K562 (cell line): Measurements from ENCODE around the gene TMIGD1. TPM values are rescaled to one million over a fixed set of nuclear protein-coding genes. Genes with fewer than 3 reads are reported as not detected.

Experiments used
- ATAC-seq: fragments of 200-7000 bp; cut with Tn5 transposase; 3 replicates; pipeline ENCODE4 v1.9.1; 2020; ENCODE audit warnings: moderate library complexity
- BruUV-seq: library from RNA; stranded (reverse); fragments of 400-500 nt; replicated peaks from 2 replicates; lab custom pipeline; 2021; lab: Mats Ljungman, UMichigan
- CTCF ChIA-PET: fragments of 300-600 bp; formaldehyde crosslinking; extraction: SDS; loops from one replicate; lab custom pipeline; 2021; ENCODE audit warnings: low intra/inter-chr PET ratio; lab: Yijun Ruan, JAX
- POLR2A ChIA-PET: fragments of 300-600, 350-650 bp; sonication (Branson Sonifier 250); formaldehyde crosslinking; extraction: SDS; loops from one replicate; lab custom pipeline; 2021; ENCODE audit warnings: antibody characterized with exemption, inconsistent platforms; lab: Yijun Ruan, JAX
- DNase-seq, 4 experiments: peaks; one replicate each; pipeline versions ENCODE4 v3.0.0 to v3.0.0-alpha.2; 2011 to 2018; ENCODE audit warnings: low spot score in 3 of 4, mixed read lengths in 3 of 4; ENCODE audit errors: extremely low read depth in 1 of 4
- FAIRE-seq: peaks from 2 replicates; lab custom pipeline; 2011; peaks lifted over from hg19 to GRCh38; lab: Jason Lieb, UNC
- H2AFZ ChIP-seq: 2 replicates; pipeline ENCODE4 v1.6.0; 2011; ENCODE audit warnings: low read depth, low read length, control low read depth, inconsistent platforms
- H3K27ac ChIP-seq: fragments of 200-600 bp; 3 replicates; pipeline ENCODE4 v1.8.0; 2011; ENCODE audit warnings: low read depth, mild to moderate bottlenecking, control low read depth, inconsistent platforms, low read length, moderate library complexity, mixed read lengths; ENCODE audit errors: extremely low read depth
- H3K27me3 ChIP-seq, 2 experiments: fragments of 300-600 bp in 1 of 2; 2 replicates in 1 of 2; 3 replicates in 1 of 2; pipeline versions ENCODE4 v1.6.0 to v1.8.0; 2011; ENCODE audit warnings: inconsistent platforms in 2 of 2, low read length in 2 of 2, mild to moderate bottlenecking in 1 of 2, mixed read lengths in 1 of 2, moderate library complexity in 1 of 2; ENCODE audit not compliant: control insufficient read depth in 2 of 2, insufficient read depth in 2 of 2
- H3K36me3 ChIP-seq: fragments of 300-600 bp; 3 replicates; pipeline ENCODE4 v1.8.0; 2011; ENCODE audit warnings: mild to moderate bottlenecking, low read length, inconsistent platforms; ENCODE audit not compliant: control insufficient read depth, insufficient read depth
- H3K4me1 ChIP-seq, 2 experiments: fragments of 200-600 bp in 1 of 2; replicated peaks in 1 of 2; 2 replicates in 1 of 2; 3 replicates in 1 of 2; pipeline versions ENCODE4 v1.5.1 to v1.8.0; 2011; ENCODE audit warnings: inconsistent platforms in 2 of 2, low read length in 2 of 2, mild to moderate bottlenecking in 1 of 2, mixed read lengths in 1 of 2, moderate library complexity in 1 of 2; ENCODE audit not compliant: control insufficient read depth in 2 of 2, insufficient read depth in 2 of 2
- H3K4me2 ChIP-seq: 2 replicates; pipeline ENCODE4 v1.6.1; 2011; ENCODE audit warnings: low read length, control low read depth, inconsistent platforms, mixed read lengths; ENCODE audit not compliant: insufficient read depth
- H3K4me3 ChIP-seq: fragments of 200-600 bp; sonication (generic), shearing (Covaris generic); 2 replicates; pipeline ENCODE4 v1.5.1; 2016; ENCODE audit warnings: control low read depth, inconsistent platforms
- H3K79me2 ChIP-seq: fragments of 200-600 bp; 3 replicates; pipeline ENCODE4 v1.8.0; 2011; ENCODE audit warnings: low read length, inconsistent platforms; ENCODE audit not compliant: control insufficient read depth, insufficient read depth
- H3K9ac ChIP-seq, 2 experiments: 2 replicates each; pipeline versions ENCODE4 v1.6.0 to v1.6.1; 2011; ENCODE audit warnings: low read depth in 2 of 2, low read length in 2 of 2, control low read depth in 1 of 2, inconsistent platforms in 1 of 2, mild to moderate bottlenecking in 1 of 2, mixed read lengths in 1 of 2; ENCODE audit not compliant: insufficient read depth in 1 of 2
- H3K9me1 ChIP-seq: one replicate; pipeline ENCODE4 v1.6.0; 2011; ENCODE audit warnings: inconsistent platforms, mild to moderate bottlenecking, low read length, moderate library complexity; ENCODE audit not compliant: control insufficient read depth, insufficient read depth
- H3K9me3 ChIP-seq: replicated peaks from 2 replicates; pipeline ENCODE4 v1.5.1; 2011; ENCODE audit warnings: low read depth, low read length, inconsistent platforms; ENCODE audit not compliant: control insufficient read depth, insufficient read depth
- H4K20me1 ChIP-seq: replicated peaks from 2 replicates; pipeline ENCODE4 v1.6.1; 2011; ENCODE audit warnings: low read length, inconsistent platforms, mixed read lengths; ENCODE audit not compliant: control insufficient read depth, insufficient read depth
- CEBPB ChIP-seq: fragments of 450-650 bp; IDR thresholded peaks from 2 replicates; pipeline ENCODE4 v1.6.1; 2016; ENCODE audit warnings: missing genetic modification characterization, missing compliant biosample characterization
- ETV5 ChIP-seq: sonication (generic); formaldehyde crosslinking; IDR thresholded peaks from 2 replicates; pipeline ENCODE4 v1.4.0; 2020; ENCODE audit warnings: low read depth, mild to moderate bottlenecking, missing genetic modification reagents
- KDM2B ChIP-seq: fragments of 250-450 bp; sonication (Bioruptor Pico); IDR thresholded peaks from 2 replicates; pipeline ENCODE4 v1.8.0; 2021; ENCODE audit warnings: mild to moderate bottlenecking, moderate library complexity
- NR2C2 ChIP-seq, 2 experiments: fragments of 200-800 bp in 1 of 2; sonication (Bioruptor generic) in 1 of 2; sonication (generic) in 1 of 2; formaldehyde crosslinking in 1 of 2; IDR thresholded peaks; 2 replicates each; pipeline versions ENCODE4 v1.6.1 to v1.8.0; 2016 to 2022; ENCODE audit warnings: mild to moderate bottlenecking in 1 of 2, missing compliant biosample characterization in 1 of 2, missing genetic modification characterization in 1 of 2, missing genetic modification reagents in 1 of 2
- POLR2B ChIP-seq: fragments of 450-650 bp; IDR thresholded peaks from 2 replicates; pipeline ENCODE4 v1.6.1; 2018; ENCODE audit warnings: low read depth; ENCODE audit not compliant: partially characterized antibody
- ZNF444 ChIP-seq: fragments of 250-450 bp; sonication (Bioruptor Pico); IDR thresholded peaks from 2 replicates; pipeline ENCODE4 v1.4.0; 2020; ENCODE audit warnings: mild to moderate bottlenecking, moderate library complexity
- WGBS: fragments of 100-300 bp; shearing (Covaris generic); methylation state at CpG from one replicate; pipeline ENCODE4 v1.1.6; 2016; ENCODE audit warnings: low coverage, mixed read lengths; ENCODE audit not compliant: insufficient coverage; ENCODE audit errors: missing lambda C conversion rate; 5-methylcytosine and 5-hydroxymethylcytosine counted together
- in situ Hi-C: fragments of 300-500 bp; cut with MboI; formaldehyde crosslinking; loops from 4 replicates; pipeline ENCODE4 v1.15.0; 2018; ENCODE audit warnings: inconsistent platforms, mixed read lengths
- intact Hi-C: fragments of 100-400 bp; cut with micrococcal nuclease; formaldehyde crosslinking; loops from 2 replicates; pipeline ENCODE4 v1.14.2; 2022
- polyA plus RNA-seq, 8 experiments: library from polyadenylated mRNA; depleted of rRNA in 4 of 8; stranded (reverse) in 5 of 8; unstranded in 3 of 8; fragments of >200 nt; fragmentation: Nextera tagmentation in 2 of 8; fragmentation: Illumina TruSeq in 1 of 8; extraction: Ambion mirVana in 2 of 8; extraction: Trizol in 1 of 8; gene quantifications; 2 replicates each; pipeline versions ENCODE4 v1.2.1 to v1.2.3, GENCODE V29; 2011 to 2014; ENCODE audit warnings: inconsistent platforms in 1 of 8, missing spikeins in 1 of 8
- total RNA-seq, 7 experiments: library from RNA; depleted of rRNA in 6 of 7; stranded (reverse); fragments of >200 nt in 6 of 7; fragmentation: Illumina TruSeq in 2 of 7; extraction: Trizol in 2 of 7; gene quantifications; 2 replicates each; pipeline versions ENCODE4 v1.2.1 to v1.2.3, GENCODE V29; 2011 to 2021; ENCODE audit warnings: low replicate concordance in 1 of 7
- TF ChIP-seq, protein P1 (sequence below): IDR thresholded peaks from 3 replicates; pipeline ENCODE4 v1.6.1; 2011; ENCODE audit warnings: borderline replicate concordance, mild to moderate bottlenecking, moderate library complexity; ENCODE audit not compliant: insufficient read length; ENCODE audit errors: extremely low read depth
- TF ChIP-seq, protein P2 (sequence below): fragments of 250-450 bp; sonication (Bioruptor Pico); IDR thresholded peaks from 2 replicates; pipeline ENCODE4 v1.5.0; 2020; ENCODE audit warnings: mild to moderate bottlenecking, borderline replicate concordance

TMIGD1 gene
- total and polyA plus RNA-seq, 9 of the 15 experiments (the other 6 are each of a cell fraction or from before 2014, with no cell fraction given), result not detected

DNA sequence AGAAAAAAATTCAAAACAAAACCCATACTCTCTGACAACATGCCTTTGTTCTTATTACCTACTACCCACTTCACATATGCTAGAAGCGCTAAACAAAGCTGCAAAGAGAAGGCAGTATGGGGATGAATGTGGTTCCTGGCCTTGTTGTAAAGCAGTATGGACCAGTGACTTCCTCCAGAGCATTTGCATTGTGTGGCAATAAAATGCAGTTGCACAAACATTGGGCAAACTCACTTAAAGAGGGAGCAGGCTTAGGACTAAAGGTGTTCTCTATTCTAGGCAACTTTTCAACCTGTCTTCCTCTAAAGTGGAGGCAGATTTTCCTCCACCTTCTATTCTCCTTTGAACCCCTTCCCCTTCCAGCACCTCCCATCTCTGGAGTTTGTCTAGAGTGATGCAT is 17.1 kb downstream of the TMIGD1 start:
- in situ Hi-C loops (no loop called here), intact Hi-C loops (no loop called here)
- 20% methylated on average over 1 of the region's 1 CpG for WGBS
- Histone ChIP-seq H3K4me2 (no peak overlapping the region), H3K27me3 (no peaks in the 10 kb centered on the region), H3K36me3 (no peaks in the 10 kb centered on the region), H3K79me2 (no peaks in the 10 kb centered on the region), H4K20me1 (no peaks in the 10 kb centered on the region), H3K9me1 (no peaks in the 10 kb centered on the region), H3K4me3 (no peak overlapping the region), H3K4me1 (peaks cover 0 to 5% of the 10 kb centered on the region in 2 experiments; a peak in 1 of 5 replicates), H3K9ac (no peak overlapping the region), H2AFZ (peak overlapping the region; percentile 46; the same call in 1 of the 2 replicates), H3K27ac (no peak overlapping the region), H3K9me3 (no peaks in the 10 kb centered on the region)
- ChIA-PET CTCF (no interaction called here), POLR2A (interaction anchor here (1.1 kb wide), 1 partner anchor 13 kb away, joined by 3 read pairs; no protein-coding TSS in a partner anchor)
- no peak for ATAC-seq
- BruUV-seq, result no TSS peak
- TF ChIP-seq CEBPB (tag) (peak; percentile 50), KDM2B (no peak)
- FAIRE-seq, result peak; percentile 49
- no peak for DNase-seq

DNA sequence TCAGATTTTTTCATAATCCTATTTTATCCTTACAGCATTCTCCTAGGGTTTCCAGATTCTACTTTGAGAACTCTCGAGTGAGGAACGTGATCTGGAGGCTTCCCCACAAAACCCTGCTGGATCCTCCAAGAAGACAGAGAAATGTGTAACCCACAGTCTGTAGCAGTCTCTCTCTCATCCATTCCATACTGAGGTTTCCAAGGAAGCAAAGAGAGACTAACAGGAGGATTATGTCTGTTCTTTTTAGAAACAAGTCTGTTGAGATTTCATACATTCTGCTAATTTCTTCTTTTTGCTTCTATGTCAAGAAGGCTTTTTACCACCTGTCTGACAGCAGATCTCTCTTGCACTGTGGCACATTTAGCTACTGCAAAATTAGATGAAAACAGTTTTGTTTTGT is 18.8 kb downstream of the TMIGD1 start:
- CTCF ChIA-PET, result no interaction called here
- 0% methylated on average over 2 of the region's 2 CpGs for WGBS
- no TSS peak for BruUV-seq
- intact Hi-C loops, result no loop called here
- Histone ChIP-seq H4K20me1 (no peaks in the 10 kb centered on the region), H3K79me2 (no peaks in the 10 kb centered on the region), H2AFZ (peak overlapping the region; percentile 27; the same call in 1 of the 2 replicates), H3K4me3 (no peak overlapping the region)
- POLR2A ChIA-PET, result interaction anchor here (1.0 kb wide), 1 partner anchor 9 kb away, joined by 3 read pairs; no protein-coding TSS in a partner anchor
- TF ChIP-seq, protein P1, sequence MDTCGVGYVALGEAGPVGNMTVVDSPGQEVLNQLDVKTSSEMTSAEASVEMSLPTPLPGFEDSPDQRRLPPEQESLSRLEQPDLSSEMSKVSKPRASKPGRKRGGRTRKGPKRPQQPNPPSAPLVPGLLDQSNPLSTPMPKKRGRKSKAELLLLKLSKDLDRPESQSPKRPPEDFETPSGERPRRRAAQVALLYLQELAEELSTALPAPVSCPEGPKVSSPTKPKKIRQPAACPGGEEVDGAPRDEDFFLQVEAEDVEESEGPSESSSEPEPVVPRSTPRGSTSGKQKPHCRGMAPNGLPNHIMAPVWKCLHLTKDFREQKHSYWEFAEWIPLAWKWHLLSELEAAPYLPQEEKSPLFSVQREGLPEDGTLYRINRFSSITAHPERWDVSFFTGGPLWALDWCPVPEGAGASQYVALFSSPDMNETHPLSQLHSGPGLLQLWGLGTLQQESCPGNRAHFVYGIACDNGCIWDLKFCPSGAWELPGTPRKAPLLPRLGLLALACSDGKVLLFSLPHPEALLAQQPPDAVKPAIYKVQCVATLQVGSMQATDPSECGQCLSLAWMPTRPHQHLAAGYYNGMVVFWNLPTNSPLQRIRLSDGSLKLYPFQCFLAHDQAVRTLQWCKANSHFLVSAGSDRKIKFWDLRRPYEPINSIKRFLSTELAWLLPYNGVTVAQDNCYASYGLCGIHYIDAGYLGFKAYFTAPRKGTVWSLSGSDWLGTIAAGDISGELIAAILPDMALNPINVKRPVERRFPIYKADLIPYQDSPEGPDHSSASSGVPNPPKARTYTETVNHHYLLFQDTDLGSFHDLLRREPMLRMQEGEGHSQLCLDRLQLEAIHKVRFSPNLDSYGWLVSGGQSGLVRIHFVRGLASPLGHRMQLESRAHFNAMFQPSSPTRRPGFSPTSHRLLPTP, result no peak
- TF ChIP-seq POLR2B, result no peak
- no peak for TF ChIP-seq NR2C2 (CRISPR knock-in tag; IDR thresholded peaks at IDR 0.05)
- TF ChIP-seq NR2C2 (tag; IDR thresholded peaks at IDR 0.05), result no peak
- TF ChIP-seq ETV5, result no peak
- TF ChIP-seq, protein P2, sequence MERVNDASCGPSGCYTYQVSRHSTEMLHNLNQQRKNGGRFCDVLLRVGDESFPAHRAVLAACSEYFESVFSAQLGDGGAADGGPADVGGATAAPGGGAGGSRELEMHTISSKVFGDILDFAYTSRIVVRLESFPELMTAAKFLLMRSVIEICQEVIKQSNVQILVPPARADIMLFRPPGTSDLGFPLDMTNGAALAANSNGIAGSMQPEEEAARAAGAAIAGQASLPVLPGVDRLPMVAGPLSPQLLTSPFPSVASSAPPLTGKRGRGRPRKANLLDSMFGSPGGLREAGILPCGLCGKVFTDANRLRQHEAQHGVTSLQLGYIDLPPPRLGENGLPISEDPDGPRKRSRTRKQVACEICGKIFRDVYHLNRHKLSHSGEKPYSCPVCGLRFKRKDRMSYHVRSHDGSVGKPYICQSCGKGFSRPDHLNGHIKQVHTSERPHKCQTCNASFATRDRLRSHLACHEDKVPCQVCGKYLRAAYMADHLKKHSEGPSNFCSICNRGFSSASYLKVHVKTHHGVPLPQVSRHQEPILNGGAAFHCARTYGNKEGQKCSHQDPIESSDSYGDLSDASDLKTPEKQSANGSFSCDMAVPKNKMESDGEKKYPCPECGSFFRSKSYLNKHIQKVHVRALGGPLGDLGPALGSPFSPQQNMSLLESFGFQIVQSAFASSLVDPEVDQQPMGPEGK (CRISPR knock-in tag), result no peak
- no peak for TF ChIP-seq ZNF444
- TF ChIP-seq, all 486 proteins: peak for 0
- H3K36me3 ChIP-seq, result no peaks in the 10 kb centered on the region
- ATAC-seq (no peak; the same call in 2 of the 3 replicates), FAIRE-seq (no peak), DNase-seq (no peak)
- in situ Hi-C loops, result no loop called here
- H3K9ac ChIP-seq, result no peak overlapping the region
- peaks cover 0 to 5% of the 10 kb centered on the region in 2 experiments; a peak in 1 of 5 replicates for H3K4me1 ChIP-seq
- H3K4me2 ChIP-seq, result no peak overlapping the region
- H3K27ac ChIP-seq, result no peak overlapping the region
- no peaks in the 10 kb centered on the region for H3K27me3 ChIP-seq
- no peaks in the 10 kb centered on the region for H3K9me3 ChIP-seq
- no peaks in the 10 kb centered on the region for H3K9me1 ChIP-seq
